ENCODE results near the gene LRRC15.

LRRC15 gene

DNA sequence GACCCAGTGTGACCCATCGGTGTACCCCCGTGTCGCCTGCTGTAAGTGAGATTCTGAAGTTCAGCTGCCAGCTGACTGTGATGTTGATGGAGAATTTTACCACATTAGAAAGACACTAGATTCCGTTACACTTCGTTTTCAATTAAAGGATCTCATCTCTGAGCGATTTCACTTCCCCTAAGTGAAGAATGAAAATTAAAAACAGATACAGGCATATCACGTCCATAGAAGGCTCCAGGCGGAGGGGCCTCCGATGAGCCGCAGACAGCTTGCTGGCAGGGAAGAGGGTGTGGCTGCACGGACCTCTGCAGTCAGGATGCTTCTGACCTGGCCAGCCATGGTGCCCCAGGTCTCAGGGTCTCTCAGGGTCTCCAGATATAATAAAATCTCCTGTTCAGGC is 11.9 kb downstream of the LRRC15 start:
- DNase-seq, result no peak

DNA sequence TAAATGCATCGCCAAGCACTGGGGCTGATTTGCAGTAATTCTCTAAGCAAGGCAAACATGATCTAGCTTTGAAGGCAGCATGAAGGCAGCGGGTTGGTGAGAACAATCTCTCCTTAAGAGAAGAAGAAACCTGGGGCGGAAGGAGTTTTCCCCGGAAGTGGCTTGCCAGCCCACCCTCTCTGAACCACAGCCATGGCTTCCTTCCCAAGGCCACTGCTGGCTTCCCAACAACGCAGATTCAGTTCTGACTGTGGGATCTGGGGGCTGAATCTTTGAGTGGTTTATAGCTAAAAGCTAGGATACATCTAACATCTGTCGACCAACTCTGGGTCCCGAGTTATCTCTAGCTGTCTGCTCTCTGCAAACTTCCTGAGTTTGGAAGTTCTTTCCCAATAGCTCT is 14.2 kb downstream of the LRRC15 start:
- no peak for DNase-seq

DNA sequence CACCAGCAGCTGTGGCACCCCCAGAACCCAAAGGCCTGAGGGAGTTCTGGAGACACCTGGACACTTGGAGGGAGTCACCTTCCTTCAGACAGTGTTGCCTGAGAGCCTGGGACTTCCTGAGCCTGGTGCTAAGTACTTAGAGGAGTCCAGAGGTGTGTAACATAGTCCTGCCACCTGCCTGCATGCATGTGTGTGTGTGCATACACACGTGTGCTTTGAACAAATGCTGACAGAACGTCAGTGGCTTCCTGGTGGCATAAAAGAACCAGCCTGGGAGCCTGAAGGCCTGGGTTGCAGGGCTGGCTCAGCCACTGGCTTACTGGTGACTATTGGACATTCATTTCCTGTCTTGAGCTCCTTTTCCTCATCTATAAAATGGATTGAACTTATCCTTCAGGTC is 15.2 kb downstream of the LRRC15 start:
- DNase-seq, result no peak

DNA sequence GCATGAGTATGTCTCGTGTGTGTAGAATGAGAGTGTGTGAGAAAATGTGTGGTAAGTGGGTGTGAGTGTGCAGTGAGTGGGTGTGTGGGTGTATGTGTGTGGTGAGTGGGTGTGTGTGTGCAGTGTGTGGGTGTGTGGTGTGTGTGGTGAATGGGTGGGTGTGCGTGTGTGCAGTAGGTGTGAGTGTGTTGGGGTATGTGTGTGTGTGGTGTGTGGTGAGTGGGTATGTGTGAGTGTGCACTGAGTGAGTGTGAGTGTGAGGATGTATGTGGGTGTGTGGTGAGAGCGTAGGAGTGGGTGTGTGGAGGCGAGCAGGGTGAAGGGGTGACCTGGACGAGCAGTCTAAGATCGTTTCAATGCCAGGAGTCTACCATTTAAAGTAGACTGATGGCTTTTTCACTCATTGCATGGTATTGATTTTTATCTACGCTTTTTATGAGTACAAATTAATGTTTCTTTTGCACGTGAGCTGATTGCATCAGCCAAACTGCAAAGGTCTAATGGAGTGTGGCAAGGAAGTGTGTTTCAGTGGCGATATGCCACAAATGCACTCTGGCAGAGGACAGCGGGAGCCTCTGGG is 16.8 kb downstream of the LRRC15 start:
- DNase-seq, result no peak

DNA sequence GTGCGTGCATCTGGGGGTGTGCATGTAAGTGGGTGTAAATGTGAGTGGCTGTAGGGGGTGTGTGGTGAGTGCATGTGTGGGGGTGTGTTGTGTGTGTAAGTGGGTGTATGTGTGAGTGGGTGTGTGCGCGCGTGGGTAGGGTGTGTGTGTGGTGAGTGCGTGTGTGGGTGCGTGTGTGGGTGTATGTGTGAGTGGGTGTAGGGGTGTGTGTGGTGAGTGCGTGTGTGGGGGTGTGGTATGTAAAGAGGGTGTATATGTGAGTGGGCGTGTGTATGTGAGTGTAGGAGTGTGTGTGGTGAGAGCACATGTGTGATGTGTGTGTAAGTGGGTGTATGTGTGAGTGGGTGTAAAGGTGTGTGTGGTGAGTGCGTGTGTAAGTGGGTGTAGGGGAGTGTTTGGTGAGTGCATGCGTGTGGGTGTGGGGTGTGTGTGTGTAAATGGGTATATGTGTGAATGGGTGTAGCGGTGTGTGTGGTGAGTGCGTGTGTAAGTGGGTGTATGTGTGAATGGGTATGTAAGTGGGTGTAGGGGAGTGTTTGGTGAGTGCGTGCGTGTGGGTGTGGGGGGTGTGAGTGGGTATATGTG is 17.5 kb downstream of the LRRC15 start:
- no peak for DNase-seq

GRCh38 chr3:194351080-194351672 is 18.4 kb downstream of the LRRC15 start, which contains the start of gene CPN2:
Gene CPN2 (minus strand): TSS chr3:194351328. CDS start chr3:194342702, 8,626 bp downstream.
- DNase-seq, result no peak

- DNase-seq, result no peak
Measured at GRCh38 chr3:194350726-194351071, 18.8 kb downstream of the LRRC15 start.

DNA sequence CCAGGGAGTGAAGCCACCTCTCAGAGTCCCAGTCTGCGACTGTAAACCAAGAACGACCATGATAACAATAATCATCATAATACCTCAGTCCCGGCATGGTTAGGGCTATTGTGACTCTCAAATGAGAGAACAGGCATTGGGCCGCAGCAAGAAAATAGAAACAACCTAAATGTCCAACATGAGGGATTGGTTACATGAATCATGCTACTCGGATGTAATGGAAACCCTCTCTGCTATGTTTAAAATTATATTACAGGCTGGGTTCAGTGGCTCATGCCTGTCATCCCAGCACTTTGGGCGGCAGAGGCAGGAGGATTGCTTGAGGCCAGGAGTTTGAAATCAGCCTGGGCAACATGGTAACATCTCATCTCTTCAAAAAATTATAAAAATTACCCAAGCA is 21.2 kb downstream of the LRRC15 start:
- no peak for DNase-seq

- DNase-seq, result no peak
Measured at GRCh38 chr3:194346621-194347020, 22.9 kb downstream of the LRRC15 start.

DNA sequence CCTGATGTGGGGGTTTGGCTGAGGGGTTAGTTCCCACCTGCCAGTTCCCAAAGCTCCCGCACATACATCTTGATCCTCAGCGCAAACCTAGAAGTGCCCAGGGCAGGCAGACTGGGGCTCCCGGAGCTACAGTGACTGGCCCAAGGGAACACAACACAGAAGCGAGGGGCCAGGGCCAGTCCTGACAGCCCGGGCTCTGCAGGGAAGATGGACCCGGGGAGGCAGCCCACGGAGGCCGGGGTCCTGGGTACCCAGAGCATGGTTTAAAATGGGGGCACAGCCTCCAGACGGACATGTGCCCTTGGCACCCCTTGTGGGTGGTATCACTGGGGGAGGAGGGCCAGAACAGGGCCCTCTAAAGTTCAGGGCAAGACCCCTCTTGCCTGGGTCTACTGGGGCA is 23.5 kb downstream of the LRRC15 start:
- no peak for DNase-seq

GRCh38 chr3:194344012-194344411 is 25.5 kb downstream of the LRRC15 start:
- DNase-seq, result no peak

DNA sequence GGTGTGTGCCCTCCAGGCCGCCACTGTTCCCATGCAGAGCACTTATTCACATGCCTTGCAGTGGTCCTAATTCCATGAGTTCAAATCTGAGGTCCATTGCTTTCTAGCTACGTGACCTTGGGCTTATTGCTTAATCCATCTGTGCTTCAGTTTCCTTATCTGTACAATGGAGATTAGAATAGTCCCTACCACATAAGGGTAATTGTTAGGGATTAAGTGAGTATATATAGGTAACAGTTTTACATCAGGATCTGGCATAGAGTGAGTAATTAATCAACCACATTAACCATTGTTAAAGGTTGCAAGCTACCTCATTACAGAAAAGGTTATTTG is 26.0 kb downstream of the LRRC15 start:
- DNase-seq, result no peak

GRCh38 chr3:194342861-194343560 is 26.5 kb downstream of the LRRC15 start:
- DNase-seq, result no peak

GRCh38 chr3:194340757-194341400 is 28.7 kb downstream of the LRRC15 start:
- DNase-seq, result no peak

DNA sequence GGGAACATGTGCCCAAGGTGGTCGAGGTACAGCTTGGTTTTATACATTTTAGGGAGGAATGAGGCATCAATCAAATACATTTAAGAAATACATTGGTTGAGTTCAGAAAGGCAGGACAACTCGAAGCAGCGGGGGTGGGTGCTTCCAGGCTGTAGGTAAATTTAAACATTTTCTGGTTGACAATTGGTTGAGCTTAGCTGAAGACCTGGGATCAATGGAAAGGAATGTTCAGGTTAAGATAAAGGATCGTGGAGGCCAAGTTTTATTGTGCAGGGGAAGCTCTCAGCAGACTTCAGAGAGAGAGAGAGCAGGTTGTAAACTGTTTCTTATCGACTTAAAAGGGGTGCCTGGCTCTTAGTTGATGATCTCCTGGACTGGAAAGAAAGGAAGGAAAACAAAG is 29.7 kb downstream of the LRRC15 start:
- DNase-seq, result no peak

DNA sequence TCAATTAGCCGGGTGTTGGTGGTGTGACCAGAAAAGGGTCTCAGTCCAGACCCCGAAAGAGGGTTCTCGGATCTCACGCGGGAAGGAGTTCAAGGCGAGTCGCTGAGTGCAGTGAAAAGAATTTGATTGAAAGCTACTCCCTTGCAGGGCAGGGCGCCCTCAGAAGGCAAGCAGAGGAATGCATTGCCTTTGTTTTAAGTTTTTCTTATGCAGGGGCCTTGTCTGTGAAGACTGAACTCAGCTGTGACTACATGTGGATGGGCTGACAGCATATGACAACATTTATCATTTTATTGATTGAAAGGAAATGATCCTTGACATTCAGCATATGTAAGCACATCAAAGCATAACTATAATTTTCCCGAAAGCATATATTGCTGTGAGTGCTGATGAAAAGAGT is 30.2 kb downstream of the LRRC15 start:
- DNase-seq, result no peak

DNA sequence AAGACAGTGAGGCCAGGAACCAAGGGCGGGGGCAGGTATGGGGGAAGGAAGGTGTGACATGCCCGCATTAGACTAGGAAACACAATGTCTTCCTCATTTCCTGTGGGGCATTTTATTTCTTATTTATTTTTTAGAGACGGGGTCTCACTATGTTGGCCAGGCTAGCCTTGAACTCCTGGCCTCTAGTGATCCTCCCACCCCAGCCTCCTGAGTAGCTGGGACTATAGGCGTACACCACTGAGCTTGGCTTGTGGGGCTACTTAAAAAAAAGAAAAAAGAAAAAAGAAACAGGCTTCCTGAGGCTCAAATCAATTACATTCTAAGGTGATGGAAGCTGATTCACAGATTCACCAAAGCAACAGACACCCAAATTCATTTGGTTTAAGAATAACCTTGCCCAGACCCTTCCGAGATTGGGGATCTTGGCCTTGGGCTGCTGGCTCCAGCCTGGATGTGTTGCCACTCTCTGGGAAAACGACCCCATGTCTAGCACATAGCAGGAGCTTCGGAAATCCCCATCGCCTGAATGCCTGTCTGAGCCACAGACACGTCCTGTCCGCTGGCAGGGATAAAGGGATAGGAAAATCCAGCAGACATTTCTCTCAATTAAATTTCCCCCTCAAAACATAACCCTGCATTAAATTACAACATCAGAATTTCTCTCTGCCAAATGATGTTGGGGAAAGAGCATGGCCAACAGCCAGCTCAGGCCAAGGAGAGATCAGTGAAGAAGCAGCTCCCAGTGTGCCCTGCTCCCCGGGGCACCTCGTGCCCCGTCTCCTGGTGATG is 31.4 kb downstream of the LRRC15 start:
- DNase-seq, result no peak

DNA sequence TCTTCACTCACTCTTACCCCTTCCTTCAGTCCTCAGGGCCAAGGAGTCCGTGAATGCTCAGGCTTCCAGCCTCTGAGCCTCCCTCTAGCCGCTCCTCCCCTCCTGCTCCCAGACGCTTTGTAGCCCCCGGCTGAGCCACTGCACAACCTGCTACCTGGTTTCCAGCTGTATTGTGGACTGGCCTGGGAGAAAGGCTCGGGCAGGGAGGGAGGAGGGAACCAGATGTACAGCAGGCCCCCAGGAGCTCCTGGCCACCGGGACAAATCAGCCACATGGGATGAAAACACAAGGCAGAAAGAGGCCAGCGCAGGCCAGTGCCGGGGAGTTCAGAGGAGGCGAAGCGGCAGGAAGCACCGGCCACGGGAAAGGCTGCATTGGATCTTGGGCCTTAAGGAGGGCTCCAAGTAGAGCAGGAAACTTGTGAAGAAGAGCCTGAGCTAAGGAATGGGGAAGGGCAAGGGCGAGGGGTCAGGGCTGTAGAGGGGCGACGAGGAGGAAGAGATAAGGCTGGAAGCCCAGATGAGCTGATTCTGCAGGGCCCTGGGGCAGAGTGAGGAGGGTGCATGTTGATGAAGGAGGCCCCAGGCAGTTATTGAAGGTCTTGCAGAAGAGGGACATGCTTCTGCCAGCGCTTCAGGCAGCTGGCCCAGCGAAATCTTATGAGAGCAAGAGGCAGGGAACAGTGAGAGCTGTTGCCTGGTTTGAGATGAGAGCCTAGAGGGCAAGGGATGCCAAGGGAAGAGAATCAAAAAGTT is 32.8 kb downstream of the LRRC15 start:
- no peak for DNase-seq

GRCh38 chr3:194333981-194334320 is 35.6 kb downstream of the LRRC15 start:
- no peak for DNase-seq

DNA sequence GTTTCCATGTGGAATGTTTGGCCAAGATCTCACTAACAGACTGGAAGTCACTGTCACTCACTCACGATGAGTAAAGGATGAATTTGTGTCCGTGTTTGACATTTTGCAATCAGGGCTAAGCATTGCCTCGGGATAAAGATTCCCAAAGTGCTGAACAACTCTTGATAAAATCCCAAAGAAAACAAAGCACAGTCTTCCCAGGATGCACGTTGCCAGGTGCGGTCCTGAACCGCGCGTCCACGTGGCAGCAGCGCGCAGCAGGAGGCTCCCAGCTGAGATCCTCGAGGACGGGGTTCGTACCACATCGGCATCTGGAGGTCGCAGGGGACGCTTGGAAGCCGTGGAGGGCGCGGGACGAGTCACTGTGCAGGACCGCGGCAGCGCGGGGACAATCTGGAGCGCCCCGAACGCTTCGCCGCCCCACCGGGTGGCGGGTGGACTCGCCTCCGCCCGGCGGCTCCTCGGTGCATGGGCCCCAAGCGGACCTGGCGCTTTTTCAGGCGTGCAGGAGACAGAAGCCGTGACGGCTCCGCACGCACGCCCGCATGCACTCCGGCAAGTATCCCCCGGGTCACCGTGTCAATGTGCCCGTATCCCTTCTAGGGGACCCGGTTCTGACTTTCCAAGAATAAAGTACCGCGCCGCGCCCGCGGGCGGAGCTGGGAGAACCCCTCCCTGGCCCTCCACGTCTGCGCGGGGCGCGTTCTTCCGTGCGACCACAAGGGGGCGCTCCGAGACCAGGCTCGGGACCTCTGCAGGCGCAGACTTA is 36.1 kb downstream of the LRRC15 start:
- no peak for DNase-seq

DNA sequence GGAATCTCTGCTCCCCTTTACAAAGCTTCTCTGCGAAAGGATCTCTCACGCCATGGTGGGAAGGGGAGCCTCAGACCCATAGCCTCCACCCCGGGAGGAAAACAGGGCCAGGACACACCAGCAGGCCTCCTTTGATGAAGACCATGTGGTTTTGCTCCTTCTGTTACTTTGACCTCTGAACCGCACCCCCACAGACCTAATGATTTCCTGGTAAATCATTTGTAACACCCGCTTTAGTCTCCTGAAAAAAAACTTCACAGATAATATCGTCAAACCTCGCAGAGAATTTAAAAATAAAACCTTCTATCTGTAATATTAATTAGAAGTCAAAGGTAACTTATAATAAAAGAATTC is 36.7 kb downstream of the LRRC15 start:
- DNase-seq, result no peak

GRCh38 chr3:194330579-194330978 is 39.0 kb downstream of the LRRC15 start:
- DNase-seq, result no peak
